Esophagus squamous epithelium (tissue), 5 donors: ENCODE results near the gene BEND3. TPM values are rescaled to one million over a fixed set of nuclear protein-coding genes. Genes with fewer than 3 reads are reported as not detected.
"Not testable (repeated sequence)": the region's sequence is repeated elsewhere in the genome, so short reads cannot be mapped to it uniquely, and the experiment has no call there.

Experiments used
- DNase-seq: peaks from one replicate; lab custom pipeline; 2025; lab: John Stamatoyannopoulos, UW
- H3K27ac ChIP-seq, 4 donors: fragments of 200-600 bp; sonication (generic); one replicate each; pipeline ENCODE4 v1.5.1; 2016 to 2019; ENCODE audit warnings: mild to moderate bottlenecking in 1 of 4
- H3K27me3 ChIP-seq, 4 donors: fragments of 200-600 bp; sonication (generic); 1 replicate in 3 of 4; 2 replicates in 1 of 4; pipeline versions ENCODE4 v1.5.1 to v1.6.0; 2017 to 2021; ENCODE audit warnings: antibody characterized with exemption in 1 of 4
- H3K36me3 ChIP-seq, 3 donors: fragments of 200-600 bp; sonication (generic); one replicate each; pipeline ENCODE4 v1.5.1; 2016 to 2019
- H3K4me1 ChIP-seq, 3 donors: fragments of 200-600 bp; sonication (generic); one replicate each; pipeline ENCODE4 v1.5.1; 2017 to 2019
- H3K4me3 ChIP-seq, 4 donors: fragments of 200-600 bp; sonication (generic); 1 replicate in 3 of 4; 2 replicates in 1 of 4; pipeline ENCODE4 v1.5.1; 2016 to 2019; ENCODE audit warnings: mild to moderate bottlenecking in 2 of 4, moderate library complexity in 1 of 4
- H3K9me3 ChIP-seq, 3 donors: fragments of 200-600 bp; sonication (generic); one replicate each; pipeline ENCODE4 v1.5.1; 2016 to 2019
- CTCF ChIP-seq, 6 experiments: fragments of 450-650 bp in 4 of 6; fragments of 200-600 bp in 2 of 6; sonication (generic) in 2 of 6; IDR thresholded peaks; one replicate each; pipeline ENCODE4 v1.5.1; 2016 to 2019; ENCODE audit warnings: antibody characterized with exemption in 6 of 6, mild to moderate bottlenecking in 4 of 6, moderate library complexity in 4 of 6
- POLR2A ChIP-seq, 4 donors: fragments of 450-650 bp; IDR thresholded peaks; one replicate each; pipeline ENCODE4 v1.6.1; 2017; ENCODE audit warnings: antibody characterized with exemption in 4 of 4, mild to moderate bottlenecking in 4 of 4, moderate library complexity in 3 of 4
- WGBS, 2 donors: methylation state at CpG; one replicate each; pipeline ENCODE4 v1.1.5; 2018; 5-methylcytosine and 5-hydroxymethylcytosine counted together
- intact Hi-C: fragments of 100-400 bp; cut with DNase I; formaldehyde crosslinking; loops from one replicate; pipeline ENCODE4 v1.15.0; 2022
- total RNA-seq, 4 donors: library from RNA; depleted of rRNA; stranded (reverse); fragments of >200 nt; gene quantifications; one replicate each; pipeline ENCODE4 v1.1.0, GENCODE V29; 2016
- donor health status: DM: yes; HTN: yes; CAD: no.

The BEND3 gene
- total RNA-seq, 4 donors from 2014 or later, result 2.0 to 3.6 (median 2.8) TPM

GRCh38 chr6:107101686-107102413 is 13.5 kb downstream of the BEND3 start:
- H3K27ac ChIP-seq, result no peak overlapping the region
- 77 to 80% methylated on average over 9 of the region's 9 CpGs for WGBS, 2 donors
- H3K9me3 ChIP-seq, result no peaks in the 10 kb centered on the region
- H3K4me3 ChIP-seq, result no peak overlapping the region
- TF ChIP-seq POLR2A (IDR thresholded peaks at IDR 0.05) (no peak), CTCF (IDR thresholded peaks at IDR 0.05) (no peak)
- DNase-seq, result no peak
- no peaks in the 10 kb centered on the region for H3K27me3 ChIP-seq
- H3K36me3 ChIP-seq, result peaks cover 0 to 7% (median 0%) of the 10 kb centered on the region in 3 donors
- intact Hi-C loops, result no loop called here
- H3K4me1 ChIP-seq, result no peaks in the 10 kb centered on the region

- intact Hi-C loops, result no loop called here
- DNase-seq, result no peak
- H3K9me3 ChIP-seq, result no peaks in the 10 kb centered on the region
- no peak for TF ChIP-seq CTCF (IDR thresholded peaks at IDR 0.05)
- no peaks in the 10 kb centered on the region for H3K27me3 ChIP-seq
- no peak overlapping the region for H3K27ac ChIP-seq
- no peaks in the 10 kb centered on the region for H3K4me1 ChIP-seq
- H3K36me3 ChIP-seq, result peaks cover 0 to 13% (median 0%) of the 10 kb centered on the region in 3 donors
- no peak overlapping the region for H3K4me3 ChIP-seq
Observed at GRCh38 chr6:107101211-107101610, 14.1 kb downstream of the BEND3 start.

GRCh38 chr6:107098436-107099307 is 16.6 kb downstream of the BEND3 start:
- no peak for TF ChIP-seq CTCF (IDR thresholded peaks at IDR 0.05)
- no peak for TF ChIP-seq POLR2A (IDR thresholded peaks at IDR 0.05)
- H3K27ac ChIP-seq, result no peak overlapping the region
- no peaks in the 10 kb centered on the region for H3K27me3 ChIP-seq
- no peak overlapping the region for H3K4me3 ChIP-seq
- peaks cover 0 to 13% (median 0%) of the 10 kb centered on the region in 3 donors for H3K36me3 ChIP-seq
- intact Hi-C loops, result no loop called here
- no peaks in the 10 kb centered on the region for H3K4me1 ChIP-seq
- H3K9me3 ChIP-seq, result no peaks in the 10 kb centered on the region
- 76 to 87% methylated on average over 8 to 10 of the region's 14 CpGs for WGBS, 2 donors
- no peak for DNase-seq

- H3K4me1 ChIP-seq, DNase-seq, H3K27ac ChIP-seq, H3K27me3 ChIP-seq, H3K4me3 ChIP-seq, intact Hi-C loops, H3K9me3 ChIP-seq: not testable (repeated sequence)
- H3K36me3 ChIP-seq, result peaks cover 0 to 12% (median 0%) of the 10 kb centered on the region in 3 donors
- WGBS, 2 donors, result 93 to 96% methylated on average over 7 of the region's 7 CpGs
Observed at GRCh38 chr6:107084459-107084858, 30.9 kb downstream of the BEND3 start.

GRCh38 chr6:107083921-107084320 is 31.4 kb downstream of the BEND3 start:
- DNase-seq, result no peak
- H3K4me3 ChIP-seq, result no peak overlapping the region
- WGBS, 2 donors, result 90 to 92% methylated on average over 6 of the region's 6 CpGs
- H3K9me3 ChIP-seq, result no peaks in the 10 kb centered on the region
- TF ChIP-seq POLR2A (IDR thresholded peaks at IDR 0.05) (no peak), CTCF (IDR thresholded peaks at IDR 0.05) (no peak)
- peaks cover 0 to 12% (median 0%) of the 10 kb centered on the region in 3 donors for H3K36me3 ChIP-seq
- no peaks in the 10 kb centered on the region for H3K4me1 ChIP-seq
- intact Hi-C loops, result no loop called here
- H3K27ac ChIP-seq, result no peak overlapping the region
- H3K27me3 ChIP-seq, result no peaks in the 10 kb centered on the region
